ENCODE measurements around the gene FAM43B. TPM values are rescaled to one million over a fixed set of nuclear protein-coding genes. Genes with fewer than 3 reads are reported as not detected.

FAM43B gene
- total RNA-seq, 6 experiments from 2014 or later = 0.09 to 0.24 (median 0.12) TPM; not detected in 2

- H3K36me3 ChIP-seq = no peaks in the 10 kb centered on the region
- H3K4me3 ChIP-seq = no peak overlapping the region
- TF ChIP-seq POLR2A (IDR thresholded peaks at IDR 0.05) (no peak), CTCF (IDR thresholded peaks at IDR 0.05) (no peak)
- H3K9me3 ChIP-seq = no peaks in the 10 kb centered on the region
- WGBS (ENCODE audit: insufficient coverage, low coverage, low lambda C conversion rate, missing lambda C conversion rate) = 91% methylated on average over 4 of the region's 4 CpGs
- intact Hi-C loops (cut with DNase I) = loop anchor here in 1 of 2 donors (5.0 kb wide), 1 partner anchor 68 kb away; no protein-coding TSS in a partner anchor
- no peaks in the 10 kb centered on the region for H3K4me1 ChIP-seq
- no peak overlapping the region for H3K27ac ChIP-seq
- no peaks in the 10 kb centered on the region for H3K27me3 ChIP-seq
- DNase-seq (no peak), ATAC-seq (no peak)
Observed at GRCh38 chr1:20569523-20570098, 17.2 kb downstream of the FAM43B start.

- Histone ChIP-seq H3K27ac (no peak overlapping the region), H3K36me3 (no peaks in the 10 kb centered on the region), H3K27me3 (no peaks in the 10 kb centered on the region), H3K9me3 (no peaks in the 10 kb centered on the region), H3K4me3 (no peak overlapping the region), H3K4me1 (no peaks in the 10 kb centered on the region)
- ATAC-seq (no peak), DNase-seq (no peak)
- intact Hi-C loops (cut with DNase I) = loop anchor here in 1 of 2 donors (5.0 kb wide), 1 partner anchor 66 kb away; no protein-coding TSS in a partner anchor
- TF ChIP-seq CTCF (IDR thresholded peaks at IDR 0.05) = no peak
- no peak for TF ChIP-seq POLR2A (IDR thresholded peaks at IDR 0.05)
- 80% methylated on average over 4 of the region's 5 CpGs for WGBS (ENCODE audit: insufficient coverage, low coverage, low lambda C conversion rate, missing lambda C conversion rate)
Observed at GRCh38 chr1:20571427-20571826, 19.1 kb downstream of the FAM43B start.

GRCh38 chr1:20573987-20574386 lies 21.6 kb downstream of the FAM43B start:
- intact Hi-C loops (cut with DNase I) = loop anchor here in 1 of 2 donors (5.0 kb wide), 1 partner anchor 63 kb away; no protein-coding TSS in a partner anchor
- WGBS (ENCODE audit: insufficient coverage, low coverage, low lambda C conversion rate, missing lambda C conversion rate) = 50% methylated on average over 1 of the region's 1 CpG

GRCh38 chr1:20574686-20575540 lies 22.5 kb downstream of the FAM43B start:
- peak; percentile 82 to 90 (median 86) for TF ChIP-seq CTCF (IDR thresholded peaks at IDR 0.05)
- TF ChIP-seq POLR2A (IDR thresholded peaks at IDR 0.05) = no peak
- 15% methylated on average over 18 of the region's 18 CpGs for WGBS (ENCODE audit: insufficient coverage, low coverage, low lambda C conversion rate, missing lambda C conversion rate)
- intact Hi-C loops (cut with DNase I) = loop anchor here (5.0 kb wide), 1 partner anchor 62 kb away; no protein-coding TSS in a partner anchor
- H3K27me3 ChIP-seq = no peaks in the 10 kb centered on the region
- H3K36me3 ChIP-seq = no peaks in the 10 kb centered on the region
- H3K4me3 ChIP-seq = no peak overlapping the region
- no peaks in the 10 kb centered on the region for H3K4me1 ChIP-seq
- ATAC-seq = peak; percentile 95 to 99 (median 98)
- DNase-seq = peak; percentile 90 to 95 (median 91)
- no peaks in the 10 kb centered on the region for H3K9me3 ChIP-seq
- no peak overlapping the region for H3K27ac ChIP-seq

More at GRCh38 chr1:20573987-20574386, 21.6 kb downstream of the FAM43B start:
- Histone ChIP-seq H3K9me3 (no peaks in the 10 kb centered on the region), H3K4me3 (no peak overlapping the region), H3K27me3 (no peaks in the 10 kb centered on the region), H3K36me3 (no peaks in the 10 kb centered on the region), H3K27ac (no peak overlapping the region), H3K4me1 (no peaks in the 10 kb centered on the region)
- DNase-seq (no peak), ATAC-seq (no peak)
- TF ChIP-seq POLR2A (IDR thresholded peaks at IDR 0.05) (no peak), CTCF (IDR thresholded peaks at IDR 0.05) (no peak)
